Peyer's patch (tissue), 4 donors: ENCODE measurements around the gene POGK.

Source experiments
- POLR2A ChIP-seq, 2 donors: fragments of 450-650 bp; IDR thresholded peaks; one replicate each; pipeline ENCODE4 v1.5.1; 2017; ENCODE audit warnings: antibody characterized with exemption in 2 of 2, mild to moderate bottlenecking in 2 of 2, moderate library complexity in 2 of 2
- TF ChIP-seq, protein P1 (sequence below), 6 experiments: fragments of 450-650 bp in 4 of 6; fragments of 200-600 bp in 2 of 6; sonication (generic) in 1 of 6; IDR thresholded peaks; one replicate each; pipeline ENCODE4 v1.5.1; 2017 to 2019; ENCODE audit warnings: antibody characterized with exemption in 6 of 6, mild to moderate bottlenecking in 3 of 6, moderate library complexity in 1 of 6

DNA sequence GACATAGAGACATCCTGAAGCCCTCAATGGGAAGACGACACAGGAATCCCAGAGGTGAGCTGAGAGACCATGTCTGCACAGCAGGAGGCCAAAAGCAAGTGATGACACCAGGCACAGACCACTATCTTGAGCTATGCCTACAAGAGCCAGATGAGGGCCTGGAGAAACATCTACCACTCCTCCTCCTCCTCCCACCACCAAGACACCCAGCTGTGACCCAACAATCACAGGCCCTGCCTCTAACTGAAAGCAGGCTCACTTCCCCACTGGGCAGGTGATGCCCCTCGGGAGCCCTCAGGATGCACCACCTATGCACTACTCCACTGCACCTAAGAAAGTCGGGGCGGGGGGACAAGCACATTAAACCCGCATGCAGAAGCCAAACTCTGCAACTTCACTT, 20.3 kb downstream of the POGK start:
- TF ChIP-seq, protein P1, sequence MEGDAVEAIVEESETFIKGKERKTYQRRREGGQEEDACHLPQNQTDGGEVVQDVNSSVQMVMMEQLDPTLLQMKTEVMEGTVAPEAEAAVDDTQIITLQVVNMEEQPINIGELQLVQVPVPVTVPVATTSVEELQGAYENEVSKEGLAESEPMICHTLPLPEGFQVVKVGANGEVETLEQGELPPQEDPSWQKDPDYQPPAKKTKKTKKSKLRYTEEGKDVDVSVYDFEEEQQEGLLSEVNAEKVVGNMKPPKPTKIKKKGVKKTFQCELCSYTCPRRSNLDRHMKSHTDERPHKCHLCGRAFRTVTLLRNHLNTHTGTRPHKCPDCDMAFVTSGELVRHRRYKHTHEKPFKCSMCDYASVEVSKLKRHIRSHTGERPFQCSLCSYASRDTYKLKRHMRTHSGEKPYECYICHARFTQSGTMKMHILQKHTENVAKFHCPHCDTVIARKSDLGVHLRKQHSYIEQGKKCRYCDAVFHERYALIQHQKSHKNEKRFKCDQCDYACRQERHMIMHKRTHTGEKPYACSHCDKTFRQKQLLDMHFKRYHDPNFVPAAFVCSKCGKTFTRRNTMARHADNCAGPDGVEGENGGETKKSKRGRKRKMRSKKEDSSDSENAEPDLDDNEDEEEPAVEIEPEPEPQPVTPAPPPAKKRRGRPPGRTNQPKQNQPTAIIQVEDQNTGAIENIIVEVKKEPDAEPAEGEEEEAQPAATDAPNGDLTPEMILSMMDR (IDR thresholded peaks at IDR 0.05) = no peak
- no peak for TF ChIP-seq POLR2A (IDR thresholded peaks at IDR 0.05)
